Activated T-cell treated with anti-CD3 and anti-CD28 coated beads, Interleukin-2, amount 50 U/mL, for 72 hours (primary cell): ENCODE measurements around the gene MIEF1. TPM values are rescaled to one million over a fixed set of nuclear protein-coding genes. Genes with fewer than 3 reads are reported as not detected.
A peak's percentile ranks its signal among the peaks of the same experiment; 100 is the strongest.

ENCODE experiments used
- ATAC-seq, 2 donors: fragments of 150-1000 bp; cut with Tn5 transposase; replicated peaks in 1 of 2; 2 replicates each; pipeline ENCODE4 v1.10.0; 2021; ENCODE audit warnings: moderate library complexity in 2 of 2, mild to moderate bottlenecking in 1 of 2
- DNase-seq, 2 donors: peaks; one replicate each; pipeline ENCODE4 v3.0.0; 2021 to 2022; ENCODE audit warnings: mixed read lengths in 1 of 2
- H3K27ac Mint-ChIP-seq: one replicate; pipeline ENCODE4 v1.8.0; 2022; ENCODE audit warnings: mild to moderate bottlenecking, moderate library complexity, mixed read lengths
- H3K27me3 Mint-ChIP-seq: one replicate; pipeline ENCODE4 v1.8.0; 2022; ENCODE audit warnings: low read depth, mixed read lengths
- H3K36me3 Mint-ChIP-seq, 2 donors: one replicate each; pipeline ENCODE4 v1.8.0; 2022; ENCODE audit warnings: mixed read lengths in 2 of 2, mild to moderate bottlenecking in 1 of 2; ENCODE audit not compliant: insufficient read depth in 2 of 2
- H3K4me1 Mint-ChIP-seq: one replicate; pipeline ENCODE4 v1.8.0; 2022; ENCODE audit warnings: low read depth, mixed read lengths
- H3K4me3 Mint-ChIP-seq, 2 donors: one replicate each; pipeline ENCODE4 v1.8.0; 2022; ENCODE audit warnings: mild to moderate bottlenecking in 2 of 2, mixed read lengths in 2 of 2, moderate library complexity in 2 of 2
- H3K9me3 Mint-ChIP-seq, 2 donors: one replicate each; pipeline ENCODE4 v1.8.0; 2022; ENCODE audit warnings: mixed read lengths in 2 of 2
- total RNA-seq, 2 donors: library from RNA; stranded (reverse); gene quantifications; one replicate each; pipeline ENCODE4 v1.2.3, GENCODE V29; 2022

The MIEF1 gene
- total RNA-seq, 2 donors from 2014 or later: 49.5 to 58.3 TPM

DNA sequence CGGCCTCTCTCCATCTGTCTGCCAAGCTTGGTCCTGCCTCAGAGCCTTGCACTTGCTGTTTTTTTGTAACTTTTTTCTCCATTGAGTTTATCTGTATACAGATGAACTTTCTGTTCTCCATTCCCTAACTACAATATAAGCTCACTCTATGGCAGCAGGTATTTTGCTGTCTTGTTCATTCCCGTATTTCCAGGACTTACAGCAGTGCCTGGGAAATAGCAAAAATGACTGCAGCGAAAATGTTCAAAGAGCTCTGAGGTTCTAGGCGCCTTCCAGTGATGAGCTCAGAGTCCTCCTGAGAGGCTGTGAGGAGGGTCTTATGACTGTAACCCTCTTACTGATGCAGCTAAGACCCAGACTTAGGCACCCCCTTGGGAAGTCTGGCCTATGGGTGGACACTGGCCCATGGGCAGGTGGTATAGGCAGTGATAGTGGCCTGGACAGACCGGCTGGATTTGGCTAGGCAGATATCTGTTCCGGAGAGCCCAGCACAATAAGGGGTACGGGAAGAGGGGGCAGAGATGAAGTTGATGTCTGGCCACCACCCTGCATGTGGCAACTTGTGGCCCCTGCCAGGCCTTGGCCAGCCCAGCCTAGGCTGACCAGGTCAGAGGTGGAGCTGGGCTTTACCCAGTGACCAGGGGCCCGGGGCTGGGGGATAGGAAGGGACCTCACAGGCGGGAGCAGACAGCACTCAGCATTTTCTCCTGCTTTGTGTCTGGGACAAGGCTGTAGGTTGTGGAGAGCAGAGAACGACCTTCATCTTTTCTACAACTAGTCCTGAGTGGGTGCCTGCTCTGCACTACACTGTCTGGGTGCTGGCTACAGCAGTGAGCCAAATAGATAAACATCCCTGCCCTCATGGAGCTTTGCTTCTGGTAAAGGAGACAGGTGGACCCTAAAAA, 22.9 kb downstream of the MIEF1 start:
- H3K4me3 Mint-ChIP-seq: peak overlapping the region; percentile 7 to 64
- H3K36me3 Mint-ChIP-seq: peaks cover 30 to 51% of the 10 kb centered on the region in 2 donors
- H3K27me3 Mint-ChIP-seq: no peaks in the 10 kb centered on the region
- peak overlapping the region; percentile 90 for H3K27ac Mint-ChIP-seq
- no peaks in the 10 kb centered on the region for H3K9me3 Mint-ChIP-seq
- H3K4me1 Mint-ChIP-seq: peaks cover 84% of the 10 kb centered on the region
- peak in 1 of 2 donors; percentile 23 for DNase-seq
- ATAC-seq: peak in 1 of 2 donors; percentile 9

DNA sequence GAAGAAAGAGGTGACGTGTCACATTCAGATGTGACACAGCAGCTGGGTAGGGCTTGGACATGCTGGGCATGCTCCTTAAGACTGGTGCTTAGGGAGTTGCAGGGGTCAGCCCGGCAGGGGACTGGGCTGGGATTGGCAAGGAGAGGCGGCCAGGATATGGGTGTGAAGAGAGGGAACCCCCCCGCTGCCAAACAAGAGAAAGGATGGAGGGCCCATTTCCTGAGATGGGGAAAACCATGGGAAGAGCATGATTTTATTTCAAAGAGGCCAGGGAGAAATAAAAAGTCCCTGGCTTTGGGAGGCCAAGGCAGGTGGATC, 23.5 kb downstream of the MIEF1 start:
- Mint-ChIP-seq H3K27ac (peak overlapping the region; percentile 90), H3K9me3 (no peaks in the 10 kb centered on the region), H3K27me3 (no peaks in the 10 kb centered on the region), H3K36me3 (peaks cover 28 to 51% of the 10 kb centered on the region in 2 donors), H3K4me3 (peak overlapping the region; percentile 28 to 29), H3K4me1 (peaks cover 90% of the 10 kb centered on the region)
- ATAC-seq (peak in 1 of 2 donors; percentile 4), DNase-seq (no peak)

DNA sequence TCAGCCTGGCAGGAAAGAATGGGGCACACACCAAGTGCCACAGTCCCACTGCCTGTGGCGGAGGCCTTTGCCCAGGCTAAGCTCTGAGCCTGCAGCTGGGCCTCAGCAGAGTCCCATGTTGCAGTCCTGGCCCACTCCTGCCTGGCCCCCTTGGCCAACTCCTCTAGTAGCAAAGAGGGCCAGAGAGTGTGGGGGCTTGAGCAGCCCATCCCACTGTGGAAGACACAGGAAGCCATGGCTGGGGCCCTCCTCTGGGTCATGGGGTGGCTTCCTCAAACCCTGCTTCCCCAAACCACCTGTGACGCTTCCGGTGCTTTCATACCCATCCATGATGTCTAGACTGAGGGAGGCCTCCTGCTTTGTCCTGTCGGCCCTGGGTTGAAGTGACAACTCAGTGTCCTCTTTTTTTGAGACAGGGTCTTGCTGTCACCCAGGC, 24.7 kb downstream of the MIEF1 start:
- peak overlapping the region; percentile 59 for H3K27ac Mint-ChIP-seq
- no peaks in the 10 kb centered on the region for H3K27me3 Mint-ChIP-seq
- peaks cover 98% of the 10 kb centered on the region for H3K4me1 Mint-ChIP-seq
- no peaks in the 10 kb centered on the region for H3K9me3 Mint-ChIP-seq
- DNase-seq: peak; percentile 34 to 36
- H3K36me3 Mint-ChIP-seq: peaks cover 20 to 45% of the 10 kb centered on the region in 2 donors
- peak; percentile 10 to 13 for ATAC-seq
- H3K4me3 Mint-ChIP-seq: peak overlapping the region in 1 of 2 donors; percentile 25

DNA sequence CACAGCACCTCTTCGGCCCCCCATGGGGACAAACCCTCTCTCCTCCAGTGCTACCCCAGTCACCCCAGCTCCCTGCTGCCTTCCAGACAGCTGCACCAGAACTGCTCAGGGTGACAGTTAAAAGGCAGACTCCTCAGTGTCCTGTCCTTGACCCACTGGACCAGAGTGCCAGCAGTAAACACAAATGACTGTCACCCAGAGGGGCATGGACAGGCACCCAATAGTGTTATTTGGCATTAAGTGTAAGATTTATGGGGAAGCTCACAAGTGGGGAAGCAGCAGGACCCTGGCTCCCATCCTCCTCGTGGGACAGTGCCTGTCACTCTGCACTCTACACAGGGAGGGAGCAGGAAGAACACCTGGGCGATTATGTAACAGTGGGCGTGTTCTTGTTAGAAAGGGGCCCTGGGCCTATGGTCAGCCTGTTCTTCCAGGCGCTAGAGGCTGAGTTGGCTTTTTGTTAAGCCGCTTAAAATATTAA, 25.4 kb downstream of the MIEF1 start:
- no peak for DNase-seq
- Mint-ChIP-seq H3K36me3 (peaks cover 12 to 38% of the 10 kb centered on the region in 2 donors), H3K27ac (peak overlapping the region; percentile 91), H3K9me3 (no peaks in the 10 kb centered on the region), H3K4me1 (peaks cover 94% of the 10 kb centered on the region), H3K4me3 (peak overlapping the region; percentile 40 to 90), H3K27me3 (no peaks in the 10 kb centered on the region)
- ATAC-seq: no peak

DNA sequence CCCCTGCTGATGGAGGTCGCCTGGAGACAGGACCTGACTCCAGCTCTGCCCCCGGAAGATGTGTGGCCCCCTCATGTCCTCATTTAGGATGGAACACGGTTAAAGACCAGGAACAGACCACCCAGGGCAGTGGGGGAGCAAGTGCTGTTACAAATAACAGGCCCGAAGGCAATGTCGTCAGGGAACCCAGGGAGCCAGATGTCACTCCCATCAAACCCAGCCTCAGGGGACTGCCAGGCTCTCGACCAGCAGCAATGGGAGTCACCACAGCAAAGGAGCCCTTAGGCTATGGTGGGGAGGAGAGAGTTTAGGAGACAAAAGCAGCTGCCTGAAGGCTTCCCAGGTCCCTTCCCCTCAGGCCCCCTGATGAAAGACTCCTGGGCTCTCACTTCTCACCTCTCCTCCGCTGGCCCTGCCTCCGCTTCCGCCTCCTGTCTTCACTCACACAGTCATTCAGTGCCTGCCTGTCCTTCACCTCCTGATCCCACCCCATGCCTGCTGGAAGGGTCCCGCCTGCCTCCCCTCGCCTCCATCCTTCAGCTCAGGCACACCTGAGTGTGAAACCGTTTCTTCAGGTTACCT, 26.1 kb downstream of the MIEF1 start:
- Mint-ChIP-seq H3K27ac (peak overlapping the region; percentile 79), H3K4me1 (peaks cover 88% of the 10 kb centered on the region), H3K36me3 (peaks cover 9 to 31% of the 10 kb centered on the region in 2 donors), H3K4me3 (peak overlapping the region; percentile 81 to 90), H3K9me3 (no peaks in the 10 kb centered on the region), H3K27me3 (no peaks in the 10 kb centered on the region)
- DNase-seq (peak in 1 of 2 donors; percentile 16), ATAC-seq (no peak)

DNA sequence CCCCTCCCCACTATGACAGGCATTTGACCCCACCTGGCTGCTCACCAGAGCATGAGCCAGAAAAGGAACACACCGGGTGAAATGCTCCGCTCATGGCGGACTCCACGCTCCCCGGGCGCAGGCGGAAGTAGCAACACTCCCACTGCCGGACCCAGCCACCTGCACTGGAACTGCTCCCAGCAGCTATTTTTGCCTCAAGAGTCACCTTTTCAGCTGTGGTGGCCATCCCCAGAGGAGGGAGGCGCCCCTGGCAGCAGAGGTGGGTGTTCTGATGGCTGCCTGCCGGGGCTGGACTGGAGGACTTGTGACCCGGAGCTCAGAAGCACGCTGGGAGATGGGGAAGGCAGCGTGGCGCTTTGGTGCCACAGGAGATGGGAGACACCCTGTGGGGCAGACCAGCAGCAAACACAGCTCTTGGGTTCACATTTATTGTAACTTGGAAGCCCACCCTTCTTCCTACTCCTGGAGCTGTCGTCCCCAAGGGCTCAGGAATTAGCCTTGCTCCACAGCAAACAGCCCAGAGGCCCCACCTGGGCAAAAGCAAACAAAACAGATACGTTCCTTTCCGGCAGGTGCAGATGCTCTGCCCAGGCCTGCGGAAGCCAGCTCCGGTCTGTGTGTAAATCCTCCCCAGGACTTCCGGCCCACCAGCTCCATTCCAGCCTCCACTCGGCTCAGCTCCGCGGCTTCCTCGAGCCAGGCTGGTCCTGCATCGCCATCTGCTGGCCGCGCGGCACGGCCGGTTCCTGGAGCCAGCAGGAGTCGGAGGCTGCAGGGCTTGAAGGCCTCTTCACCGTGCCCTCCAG, 26.8 kb downstream of the MIEF1 start:
- Mint-ChIP-seq H3K9me3 (no peaks in the 10 kb centered on the region), H3K27me3 (no peaks in the 10 kb centered on the region), H3K4me1 (peaks cover 83% of the 10 kb centered on the region), H3K27ac (peak overlapping the region; percentile 79), H3K4me3 (peak overlapping the region; percentile 81 to 90), H3K36me3 (peaks cover 6 to 28% of the 10 kb centered on the region in 2 donors)
- ATAC-seq (peak; percentile 14 to 44), DNase-seq (peak; percentile 89 to 93)

DNA sequence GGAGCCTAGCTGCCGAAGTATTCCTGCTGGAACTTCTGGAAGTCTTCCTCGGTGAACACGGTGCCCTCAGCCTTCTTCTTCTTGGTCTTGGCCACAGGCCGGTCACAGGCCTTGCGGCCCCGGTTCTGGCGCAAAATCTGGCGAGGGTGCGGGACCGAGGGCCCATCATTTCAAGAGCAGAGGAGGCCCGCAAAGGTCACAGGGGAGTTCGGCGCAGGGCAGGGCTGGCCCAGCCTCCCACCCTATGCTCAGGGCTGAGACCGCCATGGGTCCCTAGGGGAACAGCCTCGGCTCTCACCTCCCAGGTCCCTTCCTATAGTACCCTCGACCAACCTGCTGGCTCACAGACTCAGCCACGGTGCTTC, 27.4 kb downstream of the MIEF1 start:
- Mint-ChIP-seq H3K27me3 (no peaks in the 10 kb centered on the region), H3K4me3 (peak overlapping the region; percentile 81 to 90), H3K36me3 (peaks cover 3 to 23% of the 10 kb centered on the region in 2 donors), H3K9me3 (no peaks in the 10 kb centered on the region), H3K27ac (peak overlapping the region; percentile 79), H3K4me1 (peaks cover 80% of the 10 kb centered on the region)
- ATAC-seq: no peak
- no peak for DNase-seq

DNA sequence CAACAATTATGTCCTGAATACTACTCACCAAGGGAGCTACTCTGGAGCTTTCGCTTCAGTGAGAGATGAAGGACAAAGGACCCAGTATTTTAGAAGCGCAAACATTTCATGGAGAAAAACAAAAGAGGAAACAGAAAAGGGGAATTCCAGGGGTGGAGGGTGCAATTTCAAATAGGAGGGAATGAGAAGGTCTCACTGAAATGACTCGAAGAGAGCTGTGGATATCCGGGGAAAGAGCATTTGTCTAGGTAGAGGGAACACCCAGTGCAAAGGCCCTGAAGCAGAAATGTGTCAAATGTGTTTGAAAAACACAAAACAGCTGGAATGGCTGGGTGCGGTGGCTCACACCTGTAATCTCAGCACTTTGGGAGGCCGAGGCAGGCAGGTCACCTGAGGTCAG, 28.0 kb downstream of the MIEF1 start:
- Mint-ChIP-seq H3K4me1 (peaks cover 76% of the 10 kb centered on the region), H3K9me3 (no peaks in the 10 kb centered on the region), H3K27ac (peak overlapping the region; percentile 2), H3K4me3 (peak overlapping the region; percentile 81 to 90), H3K27me3 (no peaks in the 10 kb centered on the region), H3K36me3 (peaks cover 0 to 18% of the 10 kb centered on the region in 2 donors)
- DNase-seq (no peak), ATAC-seq (no peak)

DNA sequence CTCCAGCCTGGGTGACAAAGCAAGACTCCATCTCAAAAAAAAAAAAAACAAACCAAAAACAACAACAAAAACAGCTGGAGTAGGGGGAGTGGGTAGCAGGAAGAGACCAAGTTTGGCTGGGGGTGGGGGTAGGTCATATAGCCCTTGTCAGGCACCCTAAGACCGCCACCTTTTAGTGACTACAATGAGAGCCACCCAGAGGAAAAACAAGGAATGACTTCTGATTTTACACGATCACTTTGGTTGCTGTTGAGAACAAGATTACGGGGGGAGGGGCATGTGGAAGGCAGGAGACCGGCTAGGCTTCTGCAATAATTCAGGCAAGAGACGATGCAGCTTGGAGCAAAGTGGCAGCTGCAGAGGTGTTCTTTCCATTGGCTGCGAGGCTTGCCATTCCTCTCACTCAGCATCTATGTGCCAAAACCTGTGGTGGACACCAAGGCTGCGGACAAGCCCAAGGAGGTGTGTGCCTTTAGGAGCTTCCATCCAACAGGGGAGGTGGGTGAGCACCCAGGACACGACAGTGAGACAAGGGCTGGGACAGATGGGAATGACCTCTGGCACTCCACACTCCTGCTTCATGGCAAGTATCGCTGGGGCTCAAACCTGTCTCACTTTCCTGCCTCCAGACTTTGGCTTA, 28.7 kb downstream of the MIEF1 start:
- Mint-ChIP-seq H3K4me1 (peaks cover 69% of the 10 kb centered on the region), H3K9me3 (no peaks in the 10 kb centered on the region), H3K4me3 (peak overlapping the region; percentile 90 to 98), H3K27me3 (no peaks in the 10 kb centered on the region), H3K27ac (peak overlapping the region; percentile 2), H3K36me3 (peaks cover 0 to 15% of the 10 kb centered on the region in 2 donors)
- ATAC-seq (no peak), DNase-seq (peak in 1 of 2 donors; percentile 18)

DNA sequence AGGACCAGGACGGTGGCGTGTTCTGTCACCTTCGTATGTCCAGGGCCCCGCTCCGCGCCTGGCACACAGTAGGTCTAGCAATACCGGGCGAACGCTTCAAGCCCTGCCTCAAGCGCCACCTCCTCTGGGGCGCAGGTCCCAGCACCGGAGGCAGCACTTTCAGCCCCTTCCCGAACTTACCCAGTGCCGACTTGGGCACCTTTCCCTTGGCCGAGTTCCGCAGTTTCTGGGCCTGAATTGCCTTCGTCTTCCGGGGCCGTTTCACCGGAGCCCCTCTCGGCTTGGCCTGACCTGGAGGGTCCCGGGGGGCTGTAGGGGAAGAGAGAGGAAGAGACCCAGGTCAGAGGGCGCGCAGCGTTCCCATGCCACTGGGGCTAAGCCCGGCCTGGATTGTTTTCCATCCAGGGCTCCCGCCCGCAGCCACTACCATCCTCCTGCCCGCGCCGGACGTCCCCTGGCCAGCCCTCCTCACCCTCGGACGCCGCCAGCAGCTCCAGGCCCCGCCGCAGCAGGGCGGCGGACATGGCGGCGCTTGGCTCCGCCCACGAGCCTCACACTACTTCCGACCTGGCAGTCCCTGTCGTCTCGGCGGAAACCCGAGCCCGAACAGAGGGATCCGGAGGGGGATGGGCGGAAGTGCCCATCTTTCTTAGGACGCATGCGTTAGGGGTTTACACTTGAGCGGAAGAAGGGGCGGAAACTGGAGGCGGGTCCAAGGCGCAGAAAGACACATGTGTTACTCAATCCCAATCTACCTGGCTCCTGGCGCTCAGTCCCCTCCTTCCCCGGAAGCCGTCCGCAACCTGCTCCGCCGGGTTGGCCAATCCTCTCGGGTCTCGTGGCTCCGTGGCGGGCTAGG, 30.4 kb downstream of the MIEF1 start, which contains the start of gene RPS19BP1:
Gene RPS19BP1, minus strand, starts transcription at position 534 of the 859 bp plus-strand sequence. Its CDS starts 10 bp downstream, at position 524.
- Mint-ChIP-seq H3K9me3 (no peaks in the 10 kb centered on the region), H3K36me3 (peaks cover 0 to 10% of the 10 kb centered on the region in 2 donors), H3K4me1 (peaks cover 52% of the 10 kb centered on the region), H3K4me3 (peak within 1 kb of the TSS; percentile 90 to 98), H3K27me3 (no peaks in the 10 kb centered on the region), H3K27ac (peak within 1 kb of the TSS; percentile 97)
- DNase-seq: peak; percentile 99 to 100
- ATAC-seq: peak; percentile 83 to 86

DNA sequence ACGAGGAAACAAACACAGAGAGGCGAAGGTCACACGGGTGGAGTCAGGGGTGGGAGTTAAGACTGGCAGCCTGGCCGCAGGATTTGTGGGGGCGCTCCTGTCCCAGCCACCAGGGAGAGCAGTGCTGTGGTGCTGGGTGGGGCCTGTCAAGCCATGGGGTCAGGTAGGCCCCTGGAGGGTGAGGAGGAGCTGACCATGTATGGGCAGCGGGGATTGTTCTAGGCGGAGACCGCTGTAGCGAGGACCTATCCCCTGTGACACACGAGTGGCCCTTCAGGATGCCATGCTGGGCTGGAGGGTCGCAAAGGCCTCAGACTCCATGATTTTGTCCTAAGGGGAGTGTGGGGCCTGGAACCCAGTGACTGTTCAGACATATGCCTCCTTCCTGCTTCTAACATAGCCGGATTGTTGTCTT, 32.0 kb downstream of the MIEF1 start:
- ATAC-seq: no peak
- H3K4me1 Mint-ChIP-seq: peaks cover 36% of the 10 kb centered on the region
- DNase-seq: no peak
- no peaks in the 10 kb centered on the region for H3K9me3 Mint-ChIP-seq
- H3K36me3 Mint-ChIP-seq: peaks cover 0 to 10% of the 10 kb centered on the region in 2 donors
- H3K4me3 Mint-ChIP-seq: peak overlapping the region; percentile 69 to 79
- H3K27ac Mint-ChIP-seq: no peak overlapping the region
- no peaks in the 10 kb centered on the region for H3K27me3 Mint-ChIP-seq
